ENCODE results near the gene PSG7.
"Not testable (repeated sequence)": the region's sequence is repeated elsewhere in the genome, so short reads cannot be mapped to it uniquely, and the experiment has no call there.

PSG7 gene

GRCh38 chr19:42899674-42900073, 37.3 kb downstream of the PSG7 start:
- not testable (repeated sequence) for H3K4me3 ChIP-seq; H3K27ac ChIP-seq; H3K36me3 ChIP-seq (ENCODE audit: insufficient read depth, low read length); H3K9ac ChIP-seq (ENCODE audit: insufficient read length); DNase-seq (ENCODE audit: low read depth, low spot score); H3K9me3 ChIP-seq (ENCODE audit: low read depth, low read length)

DNA sequence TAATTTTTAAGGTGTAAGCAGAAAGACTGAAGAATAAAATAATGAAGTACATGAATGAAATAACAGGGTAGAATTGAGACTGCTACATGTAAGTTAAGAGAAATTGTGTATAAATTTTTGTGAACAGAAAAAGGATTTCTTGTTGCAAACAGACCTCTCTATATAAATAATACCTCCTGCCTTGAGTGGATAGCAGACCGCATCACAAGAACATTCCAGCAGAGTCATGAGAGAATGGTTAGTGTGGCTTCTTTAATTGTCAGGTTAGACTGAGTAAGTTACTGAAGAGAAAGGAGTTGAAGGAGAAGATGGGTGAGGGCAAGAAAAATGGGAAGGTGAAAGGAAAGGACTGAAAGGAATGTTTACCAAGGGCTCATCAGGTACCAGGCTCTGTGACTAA, 37.9 kb downstream of the PSG7 start:
- H3K27ac ChIP-seq; H3K4me3 ChIP-seq; H3K9ac ChIP-seq (ENCODE audit: insufficient read length); DNase-seq (ENCODE audit: low read depth, low spot score); H3K9me3 ChIP-seq (ENCODE audit: low read depth, low read length); H3K36me3 ChIP-seq (ENCODE audit: insufficient read depth, low read length): not testable (repeated sequence)

- not testable (repeated sequence) for DNase-seq (ENCODE audit: low read depth, low spot score); H3K9ac ChIP-seq (ENCODE audit: insufficient read length); H3K4me3 ChIP-seq; H3K9me3 ChIP-seq (ENCODE audit: low read depth, low read length); H3K27ac ChIP-seq; H3K36me3 ChIP-seq (ENCODE audit: insufficient read depth, low read length)
Observed at GRCh38 chr19:42898656-42899055, 38.4 kb downstream of the PSG7 start.

DNA sequence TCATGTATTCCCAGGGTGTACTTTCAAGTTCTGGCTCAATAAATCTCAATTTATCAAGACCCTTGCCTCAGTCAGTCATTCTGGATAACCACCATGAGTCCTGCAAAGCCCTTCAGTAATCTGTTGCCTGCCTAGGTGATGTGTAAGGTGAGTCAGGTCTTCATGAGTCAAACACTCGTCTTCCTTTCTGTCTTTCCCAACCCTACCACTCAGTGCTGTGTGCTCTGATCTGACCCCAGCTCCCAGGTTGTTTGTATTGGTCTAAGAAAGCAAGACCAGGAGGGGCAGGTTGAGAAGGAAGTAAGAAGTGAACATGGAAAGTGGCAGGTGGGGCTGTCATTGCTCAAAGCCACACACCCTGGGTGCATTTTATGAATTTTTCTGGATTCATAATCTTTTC, 39.3 kb downstream of the PSG7 start:
- H3K27ac ChIP-seq; H3K9me3 ChIP-seq (ENCODE audit: low read depth, low read length): not testable (repeated sequence)

GRCh38 chr19:42890446-42890845, 46.6 kb downstream of the PSG7 start:
- not testable (repeated sequence) for DNase-seq (ENCODE audit: low read depth, low spot score); H3K9ac ChIP-seq (ENCODE audit: insufficient read length); H3K36me3 ChIP-seq (ENCODE audit: insufficient read depth, low read length); H3K9me3 ChIP-seq (ENCODE audit: low read depth, low read length); H3K27ac ChIP-seq; H3K4me3 ChIP-seq

More for the DNA sequence above, 39.3 kb downstream of the PSG7 start:
- not testable (repeated sequence) for H3K4me3 ChIP-seq; H3K36me3 ChIP-seq (ENCODE audit: insufficient read depth, low read length); H3K9ac ChIP-seq (ENCODE audit: insufficient read length); DNase-seq (ENCODE audit: low read depth, low spot score)

DNA sequence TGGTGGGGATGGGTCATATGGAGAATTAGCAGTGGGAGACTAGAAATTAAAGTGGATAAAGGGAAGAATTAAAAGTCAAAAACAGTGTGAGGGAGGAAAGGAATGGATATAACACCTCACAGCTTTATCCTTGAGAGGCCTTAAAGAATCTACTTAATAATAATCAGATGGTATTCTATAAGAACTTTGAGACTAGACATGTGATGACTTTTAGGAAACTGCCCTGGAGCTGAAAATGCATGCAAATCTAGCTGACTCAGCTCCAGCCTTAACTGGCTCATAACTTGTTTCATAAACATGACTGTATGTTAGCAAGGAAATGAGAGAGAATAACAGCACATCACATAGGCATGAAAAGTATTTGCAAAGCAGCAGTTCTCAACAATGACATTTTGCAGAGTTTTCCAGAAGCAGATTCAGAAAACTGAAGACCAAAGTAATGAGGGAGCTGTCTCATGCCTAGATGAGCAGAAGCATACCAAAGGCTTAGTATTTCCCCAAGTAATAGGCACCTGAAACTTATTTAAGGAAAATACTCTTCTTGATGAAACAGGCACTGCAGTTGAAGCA, 49.0 kb downstream of the PSG7 start:
- not testable (repeated sequence) for H3K4me3 ChIP-seq; DNase-seq (ENCODE audit: low read depth, low spot score); H3K9me3 ChIP-seq (ENCODE audit: low read depth, low read length); H3K36me3 ChIP-seq (ENCODE audit: insufficient read depth, low read length); H3K27ac ChIP-seq; H3K9ac ChIP-seq (ENCODE audit: insufficient read length)

DNA sequence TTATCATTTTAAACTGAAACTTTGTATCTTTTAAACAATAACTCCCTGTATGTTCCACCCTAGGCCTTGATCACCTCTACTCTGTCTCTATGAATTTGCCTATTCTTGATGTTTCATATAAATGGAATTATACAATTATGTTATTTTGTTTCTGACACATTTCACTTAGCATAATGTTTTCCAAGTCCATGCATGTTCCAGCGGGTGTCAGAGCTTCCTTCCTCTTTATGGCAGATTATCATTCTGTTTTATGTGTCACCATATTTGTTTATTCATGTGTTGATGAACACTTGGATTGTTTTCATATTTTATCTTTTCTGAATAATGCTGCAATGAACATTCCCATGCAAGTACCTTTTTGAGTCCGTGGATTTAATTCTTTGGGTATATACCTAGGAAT, 54.3 kb downstream of the PSG7 start:
- not testable (repeated sequence) for H3K4me3 ChIP-seq; H3K9ac ChIP-seq (ENCODE audit: insufficient read length); H3K9me3 ChIP-seq (ENCODE audit: low read depth, low read length); DNase-seq (ENCODE audit: low read depth, low spot score); H3K27ac ChIP-seq; H3K36me3 ChIP-seq (ENCODE audit: insufficient read depth, low read length)

DNA sequence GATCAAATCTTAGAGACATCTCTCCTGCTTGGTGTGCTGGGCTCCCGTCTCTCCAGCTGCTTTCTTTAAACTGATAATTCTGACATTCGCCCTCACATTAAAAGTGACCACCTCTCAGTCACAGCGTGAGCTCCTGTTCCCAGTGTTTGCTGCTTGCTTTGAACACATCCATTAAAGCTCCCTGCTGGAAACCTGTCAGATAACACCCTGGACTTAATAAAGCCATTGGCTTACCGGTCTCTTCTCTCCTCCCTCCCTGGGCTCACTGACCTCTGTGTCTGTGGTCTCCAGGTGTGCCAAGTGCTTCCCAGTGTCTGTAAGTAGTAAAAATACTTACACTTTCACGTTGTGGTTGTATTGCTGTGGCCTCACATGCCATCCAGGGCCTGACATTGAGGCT, 55.0 kb downstream of the PSG7 start:
- not testable (repeated sequence) for H3K4me3 ChIP-seq

GRCh38 chr19:42881279-42881678, 55.7 kb downstream of the PSG7 start:
- not testable (repeated sequence) for DNase-seq (ENCODE audit: low read depth, low spot score); H3K36me3 ChIP-seq (ENCODE audit: insufficient read depth, low read length); H3K9me3 ChIP-seq (ENCODE audit: low read depth, low read length)

More for the DNA sequence above, 55.0 kb downstream of the PSG7 start:
- not testable (repeated sequence) for H3K36me3 ChIP-seq (ENCODE audit: insufficient read depth, low read length); H3K9ac ChIP-seq (ENCODE audit: insufficient read length); DNase-seq (ENCODE audit: low read depth, low spot score); H3K9me3 ChIP-seq (ENCODE audit: low read depth, low read length); H3K27ac ChIP-seq

DNA sequence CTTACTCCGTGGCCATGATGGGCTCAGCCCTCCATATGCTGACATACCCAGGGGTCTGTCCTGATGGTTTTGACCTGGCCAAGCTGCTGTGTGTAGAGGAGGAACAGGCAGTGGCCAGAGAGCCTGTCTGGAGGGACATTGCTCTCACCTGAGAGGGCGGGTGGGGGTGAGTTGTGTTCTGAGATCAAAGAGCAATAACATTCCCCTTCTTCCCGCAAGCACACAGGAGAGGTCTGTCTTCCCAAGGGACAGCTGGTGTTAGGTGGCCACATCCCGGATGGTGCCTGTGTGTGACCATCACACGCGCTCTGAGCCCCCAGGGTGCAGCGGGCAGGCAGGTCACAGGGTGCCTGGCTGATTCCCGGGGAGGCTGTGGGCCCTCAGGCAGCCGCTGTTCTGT, 56.4 kb downstream of the PSG7 start:
- H3K9me3 ChIP-seq (ENCODE audit: low read depth, low read length); H3K9ac ChIP-seq (ENCODE audit: insufficient read length); H3K36me3 ChIP-seq (ENCODE audit: insufficient read depth, low read length); H3K27ac ChIP-seq; H3K4me3 ChIP-seq; DNase-seq (ENCODE audit: low read depth, low spot score): not testable (repeated sequence)

More at GRCh38 chr19:42881279-42881678, 55.7 kb downstream of the PSG7 start:
- H3K4me3 ChIP-seq; H3K9ac ChIP-seq (ENCODE audit: insufficient read length); H3K27ac ChIP-seq: not testable (repeated sequence)

GRCh38 chr19:42879613-42880012, 57.4 kb downstream of the PSG7 start, which contains the start of gene PSG1:
PSG1 (minus strand) TSS chr19:42879713; CDS start chr19:42879581, 132 bp downstream.
- no peak within 1 kb of the TSS for H3K9ac ChIP-seq (ENCODE audit: insufficient read length)
- DNase-seq (ENCODE audit: low read depth, low spot score) = no peak

DNA sequence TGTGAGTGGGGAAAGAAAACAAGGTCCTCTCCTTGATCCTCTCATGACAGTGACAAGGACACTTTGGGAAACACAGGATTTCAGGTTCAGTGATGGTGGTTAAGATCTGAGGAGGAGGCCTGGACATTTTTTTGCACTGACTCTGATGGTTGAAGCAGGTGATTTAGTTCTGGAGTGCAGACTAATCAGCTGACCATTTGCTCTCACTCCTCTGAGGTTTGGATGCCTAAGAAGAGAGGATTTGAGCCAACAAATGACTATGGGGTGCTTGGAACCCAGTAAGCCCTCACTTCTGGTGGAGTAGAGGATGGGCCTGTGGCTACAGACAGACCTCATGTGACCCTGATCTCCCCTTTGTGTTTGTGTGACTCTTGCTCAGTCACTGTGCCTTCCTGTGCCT, 60.4 kb downstream of the PSG7 start:
- H3K36me3 ChIP-seq (ENCODE audit: insufficient read depth, low read length); H3K9ac ChIP-seq (ENCODE audit: insufficient read length); H3K4me3 ChIP-seq; DNase-seq (ENCODE audit: low read depth, low spot score); H3K27ac ChIP-seq; H3K9me3 ChIP-seq (ENCODE audit: low read depth, low read length): not testable (repeated sequence)

More at GRCh38 chr19:42879613-42880012, 57.4 kb downstream of the PSG7 start, which contains the start of gene PSG1:
- TF ChIP-seq EZH2 (IDR thresholded peaks at IDR 0.05) = no peak
- no peak for TF ChIP-seq FOXP2 (optimal IDR thresholded peaks at IDR 0.05; ENCODE audit: control extremely low read depth, extremely low read length, insufficient read depth)
- TF ChIP-seq POLR2AphosphoS5 (IDR thresholded peaks at IDR 0.05; ENCODE audit: borderline replicate concordance, low read depth, low read length) = no peak
- Histone ChIP-seq H3K27ac (no peak within 1 kb of the TSS), H3K36me3 (ENCODE audit: insufficient read depth, low read length) (no peaks in the 10 kb centered on the region), H3K9me3 (ENCODE audit: low read depth, low read length) (no peaks in the 10 kb centered on the region), H3K4me3 (no peak within 1 kb of the TSS)

- not testable (repeated sequence) for H3K27ac ChIP-seq; H3K4me3 ChIP-seq; DNase-seq (ENCODE audit: low read depth, low spot score); H3K9me3 ChIP-seq (ENCODE audit: low read depth, low read length); H3K36me3 ChIP-seq (ENCODE audit: insufficient read depth, low read length); H3K9ac ChIP-seq (ENCODE audit: insufficient read length)
Observed at GRCh38 chr19:42875881-42876280, 61.1 kb downstream of the PSG7 start.

DNA sequence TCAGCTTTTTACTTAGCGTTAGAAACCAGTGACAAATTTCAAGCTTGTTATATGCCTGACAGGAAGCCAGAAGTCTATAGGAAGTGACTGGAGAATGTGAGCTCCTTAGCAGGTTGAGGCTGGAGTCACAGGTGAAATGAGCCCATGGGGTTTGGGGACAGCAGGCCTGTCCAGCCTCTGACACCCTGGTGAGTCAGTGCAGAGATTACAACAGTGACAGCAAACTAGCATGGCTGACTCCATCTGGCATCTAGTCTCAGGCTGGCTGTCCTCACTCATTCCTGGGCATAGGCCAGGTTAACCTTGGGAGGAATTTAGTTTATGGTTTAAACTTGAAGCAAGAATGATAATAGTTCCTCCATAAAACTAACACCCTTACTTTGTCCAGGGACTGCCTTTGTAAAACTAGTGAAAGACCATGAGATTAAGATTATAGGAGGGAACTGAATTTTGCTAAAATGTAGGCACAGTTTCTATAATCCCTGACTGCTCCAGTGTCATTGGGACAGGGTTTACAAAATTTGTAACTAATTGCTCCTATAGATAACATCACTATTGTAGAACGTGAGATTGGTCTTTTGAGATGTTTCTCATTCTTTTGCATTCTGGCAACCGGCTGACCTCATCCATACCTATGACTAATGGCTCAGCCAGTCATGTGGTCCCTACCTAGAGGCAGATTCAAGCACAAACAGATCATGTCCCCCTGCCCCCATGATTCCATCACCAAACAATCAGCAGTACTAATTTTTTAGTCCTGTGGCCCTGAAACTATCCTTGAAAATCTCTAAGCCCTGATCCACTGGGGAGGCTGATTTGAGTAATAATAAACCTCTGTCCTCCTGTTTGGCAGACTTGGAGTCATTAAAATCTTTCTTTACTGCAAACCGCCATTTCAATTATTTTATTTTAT, 61.9 kb downstream of the PSG7 start:
- not testable (repeated sequence) for H3K36me3 ChIP-seq (ENCODE audit: insufficient read depth, low read length); H3K9ac ChIP-seq (ENCODE audit: insufficient read length); H3K27ac ChIP-seq; DNase-seq (ENCODE audit: low read depth, low spot score); H3K4me3 ChIP-seq; H3K9me3 ChIP-seq (ENCODE audit: low read depth, low read length)

All from SK-N-MC (cell line).